HG03139 (cell line): Measurements from ENCODE around the gene ATP8B3.

Source experiments
- ATAC-seq: cut with Tn5 transposase; IDR thresholded peaks from one replicate; pipeline ENCODE4 v1.9.1; 2021; ENCODE audit not compliant: unreplicated experiment

ATP8B3 gene

GRCh38 chr19:1817553-1818179, 5.6 kb upstream of the ATP8B3 start:
- ATAC-seq, result no peak

GRCh38 chr19:1816530-1817298, 4.6 kb upstream of the ATP8B3 start:
- ATAC-seq, result no peak

GRCh38 chr19:1815605-1816529, 3.8 kb upstream of the ATP8B3 start:
- no peak for ATAC-seq

GRCh38 chr19:1814833-1815604, 2.9 kb upstream of the ATP8B3 start:
- no peak for ATAC-seq

GRCh38 chr19:1814391-1814790, 2.3 kb upstream of the ATP8B3 start:
- ATAC-seq, result no peak

- no peak for ATAC-seq
Measured at GRCh38 chr19:1813192-1814182, 1.4 kb upstream of the ATP8B3 start.

DNA sequence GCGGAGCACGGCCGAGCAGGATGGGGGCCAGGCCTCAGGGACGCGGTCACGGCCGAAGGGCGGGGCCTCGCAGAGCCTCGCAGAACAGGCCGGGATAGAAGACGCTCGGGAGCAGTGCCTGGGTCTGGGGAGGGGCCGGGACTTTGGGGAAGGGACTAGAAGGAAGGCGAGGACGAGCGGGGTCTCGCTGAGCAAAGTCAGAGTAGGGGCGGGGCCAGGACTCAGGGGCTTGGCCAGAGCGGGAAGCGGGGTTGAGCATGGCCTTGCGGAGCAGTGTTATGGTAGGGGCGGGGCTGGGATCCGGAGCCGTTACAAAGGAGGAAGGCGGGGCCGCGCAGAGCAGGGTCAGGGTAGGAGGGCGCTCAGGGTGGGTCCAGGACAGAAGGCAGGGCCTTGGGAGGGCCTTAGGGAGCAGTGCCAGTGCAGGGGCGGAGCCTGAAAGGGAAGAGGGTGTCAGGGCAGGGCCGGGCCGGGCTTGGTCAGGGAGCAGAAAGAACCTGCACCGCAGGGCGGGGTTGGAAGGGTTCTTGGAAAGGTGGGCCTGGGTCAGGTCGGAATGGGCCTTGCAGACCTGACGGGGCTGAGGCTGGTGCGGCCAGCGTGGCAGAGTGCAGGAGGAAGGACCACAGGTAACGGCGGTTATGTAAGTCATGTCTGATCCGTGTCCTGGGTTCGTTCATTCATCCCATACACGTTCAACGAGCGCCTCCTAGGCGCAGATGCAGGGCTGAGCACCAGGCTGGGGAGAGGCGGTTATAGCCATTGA, 533 bp upstream of the ATP8B3 start:
- peak; percentile 61 for ATAC-seq

GRCh38 chr19:1811472-1811894, 593 bp downstream of the ATP8B3 start:
- no peak for ATAC-seq

DNA sequence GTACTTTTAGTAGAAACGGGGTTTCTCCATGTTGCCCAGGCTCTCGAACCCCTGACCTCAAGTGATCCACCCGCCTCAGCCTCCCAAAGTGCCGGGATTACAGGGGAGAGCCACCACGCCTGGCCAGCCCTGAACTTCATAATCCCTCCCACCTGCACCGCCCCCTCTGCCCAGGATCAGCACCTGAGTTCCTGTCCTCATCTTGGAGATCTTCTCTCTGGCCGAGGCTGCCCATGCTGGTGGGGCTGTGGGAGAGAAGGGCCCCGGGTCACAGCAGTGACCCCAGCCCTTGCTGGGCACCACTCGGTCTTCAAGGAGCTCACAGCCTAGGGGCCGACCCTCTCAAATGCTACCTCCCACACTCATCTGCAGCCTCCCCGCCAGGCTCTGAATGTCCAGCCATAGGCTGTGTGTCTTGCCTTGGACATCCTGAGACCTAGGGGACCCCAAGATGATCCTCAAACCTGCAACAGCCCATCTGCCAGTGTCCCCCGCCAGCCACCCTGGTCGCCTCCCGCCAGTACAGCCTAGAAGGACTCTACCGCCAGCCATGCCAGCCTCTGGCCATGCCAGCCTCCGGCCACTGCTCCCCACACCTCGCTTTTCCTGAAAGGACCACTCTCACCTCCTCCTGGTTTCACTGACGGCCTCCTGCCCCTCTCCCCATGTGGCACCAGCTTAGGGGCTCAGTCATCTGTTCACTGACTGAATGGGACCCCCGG, 1.5 kb downstream of the ATP8B3 start:
- no peak for ATAC-seq

DNA sequence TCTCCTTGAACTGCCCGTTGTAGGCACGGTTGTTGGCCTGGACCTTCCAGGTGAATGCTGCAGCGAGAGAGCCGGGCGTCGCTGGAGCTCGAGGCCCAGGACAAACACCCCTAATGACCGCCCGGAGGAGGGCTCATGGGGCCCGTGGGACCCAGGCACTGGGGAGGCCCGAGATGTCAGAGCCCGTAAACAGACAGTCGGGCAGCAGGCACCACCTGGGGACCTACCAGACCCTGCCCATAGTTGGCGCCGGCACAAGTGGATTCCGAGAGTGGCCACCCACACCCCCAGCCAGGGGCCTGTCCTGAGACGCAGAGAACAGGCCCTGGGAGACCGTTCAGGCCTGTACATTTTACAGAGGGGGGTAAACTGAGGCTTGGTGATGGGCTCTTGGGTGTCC, 2.4 kb downstream of the ATP8B3 start:
- no peak for ATAC-seq

GRCh38 chr19:1808395-1808731, 3.7 kb downstream of the ATP8B3 start:
- no peak for ATAC-seq

DNA sequence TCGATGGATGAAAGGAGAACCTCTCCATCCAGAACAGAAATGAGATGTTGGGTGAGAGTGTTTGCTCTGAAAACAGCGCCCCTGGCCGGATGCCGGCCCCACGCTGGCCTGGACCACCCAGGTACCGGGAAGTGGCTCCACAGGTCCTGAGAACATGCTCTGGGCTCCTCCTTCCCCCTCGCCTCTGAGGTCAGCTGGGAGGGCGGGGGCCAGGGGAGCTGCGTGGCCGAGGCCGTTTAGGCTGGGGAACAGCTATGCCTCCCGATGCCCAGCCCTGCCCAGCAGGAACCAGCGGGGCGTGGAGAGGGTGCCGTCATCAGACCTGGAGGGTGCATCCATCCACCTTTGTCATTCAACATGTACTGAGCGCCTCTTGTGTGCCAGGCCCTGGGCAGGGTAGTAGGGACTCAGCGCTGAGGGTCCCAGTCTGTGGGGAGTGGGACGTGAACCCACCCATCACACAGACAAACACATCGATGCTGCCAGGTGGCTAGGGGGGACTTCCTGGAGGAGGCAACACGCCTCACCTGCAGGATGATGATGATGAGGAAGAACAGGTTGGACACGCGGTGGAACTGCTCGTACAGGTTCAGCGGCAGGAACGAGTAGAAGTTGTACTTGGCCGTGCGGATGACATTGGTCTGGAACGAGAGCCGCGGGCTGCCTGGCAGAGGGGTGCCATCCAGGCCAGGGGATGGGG, 4.2 kb downstream of the ATP8B3 start:
- no peak for ATAC-seq

DNA sequence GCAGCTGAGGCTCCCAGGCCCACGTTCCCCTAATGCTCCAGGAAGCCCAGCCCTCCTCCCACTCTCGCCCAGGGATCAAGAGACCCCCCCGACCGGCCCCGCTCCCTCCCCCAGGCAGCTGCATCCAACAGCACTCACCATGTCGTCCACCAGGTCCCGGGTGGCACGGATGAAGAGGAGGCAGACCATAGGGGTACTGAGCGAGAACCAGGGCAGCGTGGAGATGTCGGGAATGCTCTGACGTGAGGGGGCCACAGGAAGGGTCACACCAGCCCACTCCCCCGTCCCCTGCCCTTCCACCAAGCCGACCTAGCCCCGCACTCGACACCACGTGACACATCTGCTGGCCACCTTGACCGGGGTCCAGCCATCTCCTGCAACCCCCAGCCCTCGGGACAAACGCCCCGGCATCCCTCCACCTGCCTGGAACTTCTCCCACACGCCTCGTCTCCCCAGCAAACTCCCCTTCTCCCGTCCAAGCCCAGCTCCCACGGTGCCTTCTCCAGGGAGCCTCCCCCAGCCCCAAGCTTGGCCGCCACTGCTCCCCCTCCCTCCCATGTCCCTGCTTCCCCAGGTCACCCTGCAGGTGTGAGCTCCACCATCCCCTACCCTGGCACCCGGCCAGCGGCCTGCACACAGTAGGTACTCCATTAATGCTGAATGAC, 4.9 kb downstream of the ATP8B3 start:
- ATAC-seq, result no peak

- ATAC-seq, result no peak
Measured at GRCh38 chr19:1806184-1807029, 5.7 kb downstream of the ATP8B3 start.

DNA sequence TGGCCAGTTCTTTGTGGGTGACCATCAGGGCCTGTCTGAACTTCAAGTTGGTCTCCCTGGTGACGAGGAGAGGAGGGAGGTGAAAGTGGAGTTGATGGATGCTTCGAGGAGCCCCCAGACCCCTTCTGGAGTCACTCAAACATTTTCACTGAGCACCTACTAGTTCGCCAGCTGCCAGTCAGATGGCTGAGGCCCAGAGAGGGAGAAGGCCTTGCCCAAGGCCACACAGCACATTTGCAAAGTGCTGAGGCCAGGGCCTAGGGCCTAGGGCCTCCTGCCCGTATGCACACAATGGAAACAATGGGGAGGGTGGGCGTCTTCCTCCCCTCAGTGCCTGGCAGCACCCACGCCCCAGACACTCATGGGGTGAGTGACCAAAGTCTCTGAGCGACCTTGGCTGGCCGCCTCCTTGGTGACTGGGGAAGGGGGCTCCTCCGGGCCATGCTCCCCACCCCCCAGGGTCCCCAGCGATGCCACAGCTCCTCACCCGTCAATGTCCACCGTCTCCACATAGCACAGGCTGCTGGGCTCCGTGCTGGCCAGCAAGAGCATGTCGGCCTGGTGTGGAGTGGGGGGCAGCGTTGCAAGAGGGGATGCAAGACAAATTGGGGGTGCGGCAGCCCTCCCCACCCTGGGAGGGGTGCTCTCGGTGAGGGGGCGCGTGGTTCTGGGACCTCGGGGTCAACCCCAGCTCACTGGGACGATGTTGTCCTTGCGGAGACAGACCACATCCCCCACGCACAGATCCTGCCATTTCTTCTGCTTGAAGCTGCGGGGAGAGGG, 6.5 kb downstream of the ATP8B3 start:
- no peak for ATAC-seq

GRCh38 chr19:1804858-1805257, 7.2 kb downstream of the ATP8B3 start:
- ATAC-seq, result no peak
